Right lobe of liver (tissue), 4 donors: ENCODE measurements around the gene MGAT3.

ENCODE experiments used
- CTCF ChIP-seq, 4 donors: fragments of 200-600 bp in 3 of 4; fragments of 450-650 bp in 1 of 4; IDR thresholded peaks; one replicate each; pipeline versions ENCODE4 v1.5.1 to v1.8.0; 2016 to 2022; ENCODE audit warnings: antibody characterized with exemption in 4 of 4, mild to moderate bottlenecking in 2 of 4
- POLR2A ChIP-seq: fragments of 450-650 bp; IDR thresholded peaks from one replicate; pipeline ENCODE4 v1.6.1; 2017; ENCODE audit warnings: antibody characterized with exemption, mild to moderate bottlenecking
- donor health status: DM: no; HTN: no; CAD: no.
- donor health status: DM: no; HTN: no; CAD: no.
- donor health status: DM: no; HTN: yes; CAD: no.

- TF ChIP-seq CTCF (IDR thresholded peaks at IDR 0.05) (no peak), POLR2A (no peak)
Observed at GRCh38 chr22:39470451-39471291, 13.9 kb downstream of the MGAT3 start.
